ENCODE data around the gene FBLN1. TPM values are rescaled to one million over a fixed set of nuclear protein-coding genes. Genes with fewer than 3 reads are reported as not detected.

Gene FBLN1
- total RNA-seq, 4 donors from 2014 or later, result 65.0 to 194 (median 136) TPM

DNA sequence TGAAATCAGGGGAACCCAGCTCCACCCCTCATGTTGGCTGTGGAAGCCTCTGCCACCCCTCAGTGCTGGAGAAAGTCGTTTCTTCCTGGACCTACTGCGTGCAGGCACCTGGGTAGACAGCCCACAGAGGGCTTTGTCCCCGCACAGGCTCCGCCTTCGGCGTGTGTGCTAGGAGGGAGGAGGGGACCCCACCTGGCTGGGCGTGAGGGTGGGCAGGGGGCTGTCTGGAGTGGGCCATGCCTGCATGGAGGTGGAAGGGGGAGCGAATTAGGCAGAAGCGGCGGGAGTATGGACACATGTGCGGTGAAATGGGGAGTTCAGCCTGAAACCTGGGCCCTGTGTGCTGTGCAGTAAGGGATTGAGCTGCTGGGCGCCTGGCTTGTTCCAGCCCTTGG is 49.3 kb downstream of the FBLN1 start:
- TF ChIP-seq, protein P1, sequence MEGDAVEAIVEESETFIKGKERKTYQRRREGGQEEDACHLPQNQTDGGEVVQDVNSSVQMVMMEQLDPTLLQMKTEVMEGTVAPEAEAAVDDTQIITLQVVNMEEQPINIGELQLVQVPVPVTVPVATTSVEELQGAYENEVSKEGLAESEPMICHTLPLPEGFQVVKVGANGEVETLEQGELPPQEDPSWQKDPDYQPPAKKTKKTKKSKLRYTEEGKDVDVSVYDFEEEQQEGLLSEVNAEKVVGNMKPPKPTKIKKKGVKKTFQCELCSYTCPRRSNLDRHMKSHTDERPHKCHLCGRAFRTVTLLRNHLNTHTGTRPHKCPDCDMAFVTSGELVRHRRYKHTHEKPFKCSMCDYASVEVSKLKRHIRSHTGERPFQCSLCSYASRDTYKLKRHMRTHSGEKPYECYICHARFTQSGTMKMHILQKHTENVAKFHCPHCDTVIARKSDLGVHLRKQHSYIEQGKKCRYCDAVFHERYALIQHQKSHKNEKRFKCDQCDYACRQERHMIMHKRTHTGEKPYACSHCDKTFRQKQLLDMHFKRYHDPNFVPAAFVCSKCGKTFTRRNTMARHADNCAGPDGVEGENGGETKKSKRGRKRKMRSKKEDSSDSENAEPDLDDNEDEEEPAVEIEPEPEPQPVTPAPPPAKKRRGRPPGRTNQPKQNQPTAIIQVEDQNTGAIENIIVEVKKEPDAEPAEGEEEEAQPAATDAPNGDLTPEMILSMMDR (IDR thresholded peaks at IDR 0.05; ENCODE audit: low read depth), result no peak

DNA sequence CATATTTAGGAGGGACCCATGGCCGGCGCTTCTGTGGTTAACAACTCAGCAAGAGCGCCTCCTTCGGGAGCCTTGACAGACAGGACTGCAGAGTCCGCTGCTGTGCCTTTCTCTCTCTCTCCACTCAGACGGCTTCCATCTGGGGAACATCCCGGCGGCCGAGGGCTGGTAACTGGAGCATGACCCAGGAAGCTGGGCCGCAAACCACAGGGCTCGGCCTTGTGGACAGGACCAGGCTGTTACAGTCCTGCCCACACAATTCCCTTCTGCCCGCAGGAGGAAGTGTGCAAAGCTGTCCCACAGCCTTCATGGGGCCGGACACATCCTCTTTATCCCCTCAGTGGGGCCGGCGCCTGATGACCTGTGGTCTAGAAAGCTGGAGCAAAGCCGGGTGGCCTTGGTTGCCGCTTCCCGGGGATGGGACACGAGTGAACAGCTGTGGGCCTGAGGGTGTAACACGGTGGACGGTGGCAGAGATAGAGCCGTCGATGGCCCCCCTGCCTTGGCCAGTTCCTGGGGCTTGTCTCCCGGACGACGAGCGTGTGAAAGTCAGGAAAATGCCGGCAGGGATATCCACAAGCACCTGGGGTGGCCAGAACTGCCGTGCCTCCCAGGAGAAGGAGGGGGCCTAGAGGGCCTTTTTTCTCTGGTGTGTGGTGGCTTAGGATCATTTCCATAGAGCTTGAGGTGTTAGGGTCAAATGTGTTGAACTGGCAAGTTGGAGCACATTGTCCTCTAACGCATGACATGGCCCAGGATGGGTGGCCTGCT is 50.1 kb downstream of the FBLN1 start:
- TF ChIP-seq, protein P1 (IDR thresholded peaks at IDR 0.05; ENCODE audit: low read depth), result no peak

DNA sequence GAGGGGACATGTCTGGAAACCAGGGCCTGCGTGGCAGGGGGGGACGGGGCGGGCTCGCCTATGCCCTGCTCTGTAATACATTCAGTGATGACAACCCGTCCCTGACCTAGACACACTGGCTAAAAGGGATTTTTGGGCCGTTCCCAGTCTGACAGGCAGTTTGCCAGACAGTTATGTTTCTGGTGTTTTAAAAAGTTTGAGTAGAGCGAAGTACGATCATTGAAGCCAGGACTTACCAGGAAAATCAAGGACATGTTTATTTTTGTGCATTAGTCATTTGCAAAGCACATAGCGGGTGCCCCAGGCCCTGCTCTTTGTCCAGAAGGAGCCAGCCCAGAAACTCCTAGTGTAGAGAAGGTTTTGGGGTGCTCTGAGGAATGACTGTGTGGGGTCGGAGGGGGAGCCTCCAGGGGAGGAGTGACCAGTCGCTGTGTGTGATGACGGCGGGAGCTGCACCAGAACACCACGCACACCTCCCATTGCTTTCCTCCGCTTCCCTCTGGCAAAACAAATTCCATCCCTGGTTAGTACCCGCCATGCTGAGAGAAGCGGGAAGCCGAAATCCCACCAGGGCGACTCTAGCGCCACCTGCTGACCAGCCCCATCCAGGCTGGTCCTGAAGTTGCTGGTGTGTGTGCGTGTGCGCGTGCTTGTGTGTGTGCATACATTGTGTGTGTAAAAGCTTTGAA is 50.8 kb downstream of the FBLN1 start:
- TF ChIP-seq, protein P1 (IDR thresholded peaks at IDR 0.05; ENCODE audit: low read depth), result no peak

DNA sequence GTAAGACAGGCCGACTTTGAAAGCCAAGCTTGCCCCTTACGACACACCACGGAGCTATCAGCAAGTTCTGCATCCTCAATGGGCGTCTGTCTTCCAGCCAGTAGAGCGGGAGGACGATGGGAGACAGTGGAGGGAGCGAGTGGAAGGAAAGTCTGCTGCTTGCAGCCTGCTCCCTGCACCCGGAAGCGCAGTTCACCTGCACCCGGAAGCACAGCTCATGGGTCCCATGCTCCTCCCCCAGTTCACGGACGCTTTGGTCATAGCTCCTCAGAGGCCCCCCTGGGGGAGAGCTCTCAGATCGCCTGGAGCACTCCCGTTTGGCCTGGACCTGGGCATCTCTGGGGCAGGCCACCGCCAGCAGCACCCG is 51.3 kb downstream of the FBLN1 start:
- TF ChIP-seq, protein P1 (IDR thresholded peaks at IDR 0.05; ENCODE audit: low read depth), result no peak

DNA sequence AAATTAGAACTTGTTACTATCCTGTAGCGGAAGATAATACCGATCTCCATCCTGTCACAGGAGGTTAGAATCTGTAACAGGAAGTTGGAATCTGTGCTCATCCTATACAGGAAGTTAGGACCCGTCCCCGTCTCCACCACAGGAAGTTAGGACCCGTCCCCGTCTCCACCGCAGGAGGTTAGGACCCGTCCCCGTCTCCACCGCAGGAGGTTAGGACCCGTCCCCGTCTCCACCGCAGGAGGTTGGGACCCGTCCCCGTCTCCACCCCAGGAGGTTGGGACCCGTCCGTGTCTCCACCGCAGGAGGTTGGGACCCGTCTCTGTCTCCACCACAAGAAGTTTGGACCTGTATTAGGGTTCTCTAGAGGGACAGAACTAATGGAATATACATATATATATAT is 52.2 kb downstream of the FBLN1 start:
- TF ChIP-seq, protein P1 (IDR thresholded peaks at IDR 0.05; ENCODE audit: low read depth), result no peak

DNA sequence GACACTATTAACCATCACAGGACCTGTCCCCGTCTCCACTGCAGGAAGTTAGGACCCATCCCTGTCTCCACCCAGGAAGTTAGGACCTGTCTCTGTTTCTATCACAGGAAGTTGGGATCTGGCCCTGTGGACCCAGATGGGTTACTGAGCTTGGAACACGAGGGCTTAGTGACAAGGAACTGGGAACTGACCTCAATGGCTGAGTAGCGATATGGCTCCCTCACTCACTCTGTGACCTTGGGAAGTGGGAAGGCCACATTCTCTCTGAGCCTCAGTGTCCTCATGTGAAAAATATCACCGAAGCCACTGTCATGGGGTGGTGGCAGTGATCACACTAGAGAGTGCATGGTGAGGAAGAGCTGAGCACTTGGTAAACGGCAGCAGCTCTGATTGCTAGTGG is 59.4 kb downstream of the FBLN1 start:
- TF ChIP-seq, protein P1 (IDR thresholded peaks at IDR 0.05; ENCODE audit: low read depth), result no peak

DNA sequence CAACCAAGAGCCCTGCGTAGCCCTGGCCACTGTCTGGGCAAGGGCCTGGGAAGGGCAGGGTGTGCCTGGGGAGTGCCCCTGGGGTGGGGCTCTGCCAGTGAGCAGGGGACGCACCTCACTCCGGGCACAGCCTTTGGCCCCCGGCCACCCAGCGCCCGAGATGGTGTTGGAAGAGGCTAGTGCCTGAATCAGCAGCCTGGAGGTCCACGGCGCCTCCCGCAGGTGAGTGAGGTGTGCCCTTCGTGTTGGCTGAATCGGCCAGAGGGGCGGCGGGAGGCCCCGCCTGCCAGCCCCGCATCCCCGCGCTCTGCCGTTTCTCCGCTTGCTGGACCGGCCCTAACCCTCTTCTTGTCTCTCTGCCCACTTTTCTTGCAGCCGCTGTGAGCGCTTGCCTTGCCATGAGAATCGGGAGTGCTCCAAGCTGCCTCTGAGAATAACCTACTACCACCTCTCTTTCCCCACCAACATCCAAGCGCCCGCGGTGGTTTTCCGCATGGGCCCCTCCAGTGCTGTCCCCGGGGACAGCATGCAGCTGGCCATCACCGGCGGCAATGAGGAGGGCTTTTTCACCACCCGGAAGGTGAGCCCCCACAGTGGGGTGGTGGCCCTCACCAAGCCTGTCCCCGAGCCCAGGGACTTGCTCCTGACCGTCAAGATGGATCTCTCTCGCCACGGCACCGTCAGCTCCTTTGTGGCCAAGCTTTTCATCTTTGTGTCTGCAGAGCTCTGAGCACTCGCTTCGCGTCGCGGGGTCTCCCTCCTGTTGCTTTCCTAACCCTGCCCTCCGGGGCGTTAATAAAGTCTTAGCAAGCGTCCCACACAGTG is 60.1 kb downstream of the FBLN1 start:
- TF ChIP-seq, protein P1 (IDR thresholded peaks at IDR 0.05; ENCODE audit: low read depth), result no peak
